Measurements from ENCODE around the gene RABGGTA.

RABGGTA gene

DNA sequence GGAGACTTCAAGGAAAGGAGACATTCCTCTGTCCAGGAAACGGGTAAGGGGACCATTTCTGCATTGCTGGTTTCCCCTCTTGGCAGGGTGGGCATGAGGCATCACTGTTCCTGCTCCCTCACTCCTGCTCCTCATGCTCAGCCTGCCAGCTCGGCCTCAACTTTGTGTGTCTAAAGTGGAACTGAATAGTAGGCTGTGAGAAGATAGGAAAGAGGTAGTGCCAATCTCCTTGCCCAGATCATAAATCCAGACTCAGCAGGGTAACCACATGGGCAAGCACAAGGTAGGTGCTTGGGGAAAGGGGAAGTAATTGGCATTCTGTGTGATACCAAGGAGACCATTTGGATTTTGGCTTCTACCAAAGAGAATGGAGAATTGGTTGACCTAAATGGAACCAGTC is 42.5 kb upstream of the RABGGTA start:
- no peak overlapping the region for H3K4me3 ChIP-seq (ENCODE audit: low read depth, low read length)
- TF ChIP-seq, protein P1, sequence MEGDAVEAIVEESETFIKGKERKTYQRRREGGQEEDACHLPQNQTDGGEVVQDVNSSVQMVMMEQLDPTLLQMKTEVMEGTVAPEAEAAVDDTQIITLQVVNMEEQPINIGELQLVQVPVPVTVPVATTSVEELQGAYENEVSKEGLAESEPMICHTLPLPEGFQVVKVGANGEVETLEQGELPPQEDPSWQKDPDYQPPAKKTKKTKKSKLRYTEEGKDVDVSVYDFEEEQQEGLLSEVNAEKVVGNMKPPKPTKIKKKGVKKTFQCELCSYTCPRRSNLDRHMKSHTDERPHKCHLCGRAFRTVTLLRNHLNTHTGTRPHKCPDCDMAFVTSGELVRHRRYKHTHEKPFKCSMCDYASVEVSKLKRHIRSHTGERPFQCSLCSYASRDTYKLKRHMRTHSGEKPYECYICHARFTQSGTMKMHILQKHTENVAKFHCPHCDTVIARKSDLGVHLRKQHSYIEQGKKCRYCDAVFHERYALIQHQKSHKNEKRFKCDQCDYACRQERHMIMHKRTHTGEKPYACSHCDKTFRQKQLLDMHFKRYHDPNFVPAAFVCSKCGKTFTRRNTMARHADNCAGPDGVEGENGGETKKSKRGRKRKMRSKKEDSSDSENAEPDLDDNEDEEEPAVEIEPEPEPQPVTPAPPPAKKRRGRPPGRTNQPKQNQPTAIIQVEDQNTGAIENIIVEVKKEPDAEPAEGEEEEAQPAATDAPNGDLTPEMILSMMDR (IDR thresholded peaks at IDR 0.05; ENCODE audit: low read depth, low read length), result no peak

DNA sequence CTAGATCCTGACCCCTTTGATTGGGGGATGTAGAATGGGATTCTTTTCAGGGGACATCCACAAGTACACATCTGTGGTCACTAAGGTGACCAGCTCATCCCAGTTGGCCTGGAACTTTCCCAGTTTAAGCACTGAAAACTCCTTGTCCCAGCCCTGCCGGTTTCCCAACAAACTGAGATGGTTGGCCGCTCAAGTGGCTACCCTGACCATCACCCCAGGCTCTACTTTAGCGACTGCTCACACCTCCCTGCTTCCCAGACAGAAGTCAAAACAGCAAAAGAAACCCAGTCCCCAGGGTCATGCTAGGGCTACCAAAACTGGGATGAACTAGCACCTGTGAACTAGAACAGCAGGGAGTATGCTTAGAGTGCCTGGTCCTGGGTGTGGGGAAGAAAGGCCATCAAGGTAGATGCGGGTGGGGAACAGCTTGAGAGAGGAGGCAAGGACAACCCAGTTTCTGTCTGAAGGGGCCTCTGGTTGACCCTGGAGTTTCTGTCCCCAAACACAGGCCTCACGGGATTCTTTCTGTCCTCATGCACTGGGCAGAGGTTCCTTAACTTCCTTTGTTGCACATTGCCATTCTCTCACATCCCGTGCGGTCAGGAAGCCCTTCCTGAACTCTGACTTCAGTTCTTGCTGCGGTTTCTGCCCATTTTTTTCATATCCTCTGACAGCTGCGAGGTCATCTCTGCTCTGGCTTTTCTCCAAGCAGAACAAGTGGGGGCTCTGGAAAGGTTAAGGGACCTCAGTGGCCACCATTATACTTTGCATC is 41.5 kb upstream of the RABGGTA start:
- TF ChIP-seq, protein P1 (IDR thresholded peaks at IDR 0.05; ENCODE audit: low read depth, low read length), result no peak
- H3K4me3 ChIP-seq (ENCODE audit: low read depth, low read length), result no peak overlapping the region

DNA sequence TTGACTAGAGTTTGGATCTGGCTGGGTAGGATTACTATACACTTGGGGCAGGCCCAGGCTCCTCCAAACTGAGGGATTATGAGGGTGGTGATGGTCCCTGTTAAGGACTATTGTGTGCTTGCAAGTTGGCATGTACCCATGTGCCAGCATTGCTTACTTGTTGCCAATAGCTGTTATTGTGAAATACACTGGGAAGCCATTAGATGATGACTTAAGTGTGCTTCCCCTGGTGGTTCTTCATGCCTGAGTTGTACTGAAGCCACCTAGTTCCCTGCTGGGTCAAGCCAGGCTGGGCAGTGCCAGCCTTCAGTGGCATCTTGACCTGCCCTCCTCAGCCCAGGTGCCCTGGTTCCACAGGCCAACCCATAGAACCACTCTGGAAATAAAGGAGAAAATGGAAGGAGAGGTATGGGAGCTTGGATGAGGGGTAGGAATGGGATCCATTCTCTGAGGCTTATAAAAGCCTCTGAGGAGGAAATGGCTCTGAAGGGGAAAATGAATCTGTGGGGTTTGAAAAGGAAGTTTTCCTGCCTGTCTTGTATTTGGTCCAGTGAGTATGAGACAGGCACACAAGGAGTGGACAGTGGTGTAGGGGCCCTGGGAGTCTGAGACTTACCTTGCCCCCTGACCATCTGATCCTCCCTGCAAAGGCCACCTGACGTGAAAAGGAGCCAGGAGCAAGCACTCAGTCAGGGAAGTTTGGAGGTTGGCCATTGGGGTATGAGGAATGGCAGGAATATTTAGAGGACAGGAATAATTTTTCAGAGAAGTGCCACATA is 40.6 kb upstream of the RABGGTA start:
- no peak overlapping the region for H3K4me3 ChIP-seq (ENCODE audit: low read depth, low read length)

DNA sequence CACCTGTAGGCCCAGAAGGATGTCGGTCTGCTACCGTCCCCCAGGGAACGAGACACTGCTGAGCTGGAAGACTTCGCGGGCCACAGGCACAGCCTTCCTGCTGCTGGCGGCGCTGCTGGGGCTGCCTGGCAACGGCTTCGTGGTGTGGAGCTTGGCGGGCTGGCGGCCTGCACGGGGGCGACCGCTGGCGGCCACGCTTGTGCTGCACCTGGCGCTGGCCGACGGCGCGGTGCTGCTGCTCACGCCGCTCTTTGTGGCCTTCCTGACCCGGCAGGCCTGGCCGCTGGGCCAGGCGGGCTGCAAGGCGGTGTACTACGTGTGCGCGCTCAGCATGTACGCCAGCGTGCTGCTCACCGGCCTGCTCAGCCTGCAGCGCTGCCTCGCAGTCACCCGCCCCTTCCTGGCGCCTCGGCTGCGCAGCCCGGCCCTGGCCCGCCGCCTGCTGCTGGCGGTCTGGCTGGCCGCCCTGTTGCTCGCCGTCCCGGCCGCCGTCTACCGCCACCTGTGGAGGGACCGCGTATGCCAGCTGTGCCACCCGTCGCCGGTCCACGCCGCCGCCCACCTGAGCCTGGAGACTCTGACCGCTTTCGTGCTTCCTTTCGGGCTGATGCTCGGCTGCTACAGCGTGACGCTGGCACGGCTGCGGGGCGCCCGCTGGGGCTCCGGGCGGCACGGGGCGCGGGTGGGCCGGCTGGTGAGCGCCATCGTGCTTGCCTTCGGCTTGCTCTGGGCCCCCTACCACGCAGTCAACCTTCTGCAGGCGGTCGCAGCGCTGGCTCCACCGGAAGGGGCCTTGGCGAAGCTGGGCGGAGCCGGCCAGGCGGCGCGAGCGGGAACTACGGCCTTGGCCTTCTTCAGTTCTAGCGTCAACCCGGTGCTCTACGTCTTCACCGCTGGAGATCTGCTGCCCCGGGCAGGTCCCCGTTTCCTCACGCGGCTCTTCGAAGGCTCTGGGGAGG is 39.5 kb upstream of the RABGGTA start, which contains the start of gene LTB4R:
TSS of gene LTB4R (plus strand) at position 857 of the 959 bp plus-strand sequence. CDS start 4,150 bp downstream, outside the sequence.
- TF ChIP-seq, protein P1 (IDR thresholded peaks at IDR 0.05; ENCODE audit: low read depth, low read length), result no peak
- no peak within 1 kb of the TSS for H3K4me3 ChIP-seq (ENCODE audit: low read depth, low read length)

More for the DNA sequence above, 40.6 kb upstream of the RABGGTA start:
- TF ChIP-seq, protein P1 (IDR thresholded peaks at IDR 0.05; ENCODE audit: low read depth, low read length), result no peak

DNA sequence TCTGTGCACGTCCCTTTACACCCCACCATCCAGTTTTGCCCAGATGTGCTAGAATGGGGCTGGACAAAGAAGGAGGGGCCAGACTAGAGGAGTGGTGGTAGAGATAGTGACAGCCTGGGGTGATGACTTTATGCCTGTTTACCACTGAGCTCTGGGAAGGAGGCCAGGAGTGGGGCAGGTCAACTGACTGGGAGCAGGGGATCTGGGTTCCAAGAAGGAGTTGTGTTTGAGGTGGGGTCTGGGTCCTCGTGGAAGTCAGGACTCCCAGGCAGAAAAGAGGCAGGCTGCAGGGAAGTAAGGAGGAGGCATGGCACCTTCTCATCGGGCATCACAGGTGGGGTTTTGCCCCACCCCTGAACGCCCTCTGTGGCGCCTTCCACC is 38.9 kb upstream of the RABGGTA start:
- TF ChIP-seq, protein P1 (IDR thresholded peaks at IDR 0.05; ENCODE audit: low read depth, low read length), result no peak
- H3K4me3 ChIP-seq (ENCODE audit: low read depth, low read length), result no peak overlapping the region

DNA sequence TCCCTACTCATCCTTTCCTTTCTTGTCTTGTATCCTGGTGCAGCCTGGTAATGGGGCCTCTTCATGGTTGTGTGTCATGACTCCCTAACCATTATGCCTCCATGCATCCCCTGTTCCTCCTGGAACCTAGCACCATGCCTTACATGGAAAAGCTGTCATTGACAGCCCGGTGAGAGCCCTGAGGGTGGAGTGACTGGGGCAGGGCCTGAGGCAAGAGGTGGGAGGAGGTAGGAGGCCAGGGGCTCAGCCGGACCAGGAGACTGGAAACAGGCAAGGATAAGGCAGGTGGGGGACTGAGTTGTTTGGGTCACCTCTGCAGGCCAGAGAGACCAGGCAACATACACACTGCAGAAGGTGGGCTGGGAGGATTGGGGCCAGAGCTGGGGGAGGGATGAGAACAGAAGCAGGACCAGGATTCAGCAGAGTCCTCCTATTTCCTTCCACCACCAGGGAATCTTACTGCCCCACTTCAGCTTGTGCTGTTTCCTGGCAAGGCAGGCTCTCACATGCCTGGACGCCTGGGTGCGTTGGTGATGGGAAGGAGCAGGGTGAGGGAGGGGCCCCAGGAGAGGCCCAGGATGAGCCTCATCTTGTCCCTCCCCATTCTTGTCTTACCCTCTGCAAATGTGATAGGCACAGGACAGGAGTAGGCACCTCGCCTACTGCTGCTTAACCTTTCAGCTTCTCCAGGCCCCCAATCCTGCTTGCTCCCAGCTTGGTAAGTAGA is 38.3 kb upstream of the RABGGTA start, which contains the start of gene LTB4R2:
TSS of gene LTB4R2 (plus strand) at position 603 of the 727 bp plus-strand sequence. CDS start 525 bp downstream, outside the sequence.
- TF ChIP-seq, protein P1 (IDR thresholded peaks at IDR 0.05; ENCODE audit: low read depth, low read length), result no peak
- no peak within 1 kb of the TSS for H3K4me3 ChIP-seq (ENCODE audit: low read depth, low read length)

All from WI38 (cell line).